ENCODE results near the gene GPR12.

GRCh38 chr13:26742691-26743358 is 17.8 kb downstream of the GPR12 start:
- TF ChIP-seq BCL11A (tag by site-specific recombination; IDR thresholded peaks at IDR 0.05; ENCODE audit: low read depth) (no peak), ZNF302 (tag by site-specific recombination; IDR thresholded peaks at IDR 0.05; ENCODE audit: low read depth) (no peak), ZBTB1 (tag by site-specific recombination; IDR thresholded peaks at IDR 0.05) (no peak), ZBTB49 (tag by site-specific recombination; IDR thresholded peaks at IDR 0.05; ENCODE audit: low read depth) (no peak), ZNF223 (tag by site-specific recombination; IDR thresholded peaks at IDR 0.05) (no peak)
- TF ChIP-seq, protein P1, sequence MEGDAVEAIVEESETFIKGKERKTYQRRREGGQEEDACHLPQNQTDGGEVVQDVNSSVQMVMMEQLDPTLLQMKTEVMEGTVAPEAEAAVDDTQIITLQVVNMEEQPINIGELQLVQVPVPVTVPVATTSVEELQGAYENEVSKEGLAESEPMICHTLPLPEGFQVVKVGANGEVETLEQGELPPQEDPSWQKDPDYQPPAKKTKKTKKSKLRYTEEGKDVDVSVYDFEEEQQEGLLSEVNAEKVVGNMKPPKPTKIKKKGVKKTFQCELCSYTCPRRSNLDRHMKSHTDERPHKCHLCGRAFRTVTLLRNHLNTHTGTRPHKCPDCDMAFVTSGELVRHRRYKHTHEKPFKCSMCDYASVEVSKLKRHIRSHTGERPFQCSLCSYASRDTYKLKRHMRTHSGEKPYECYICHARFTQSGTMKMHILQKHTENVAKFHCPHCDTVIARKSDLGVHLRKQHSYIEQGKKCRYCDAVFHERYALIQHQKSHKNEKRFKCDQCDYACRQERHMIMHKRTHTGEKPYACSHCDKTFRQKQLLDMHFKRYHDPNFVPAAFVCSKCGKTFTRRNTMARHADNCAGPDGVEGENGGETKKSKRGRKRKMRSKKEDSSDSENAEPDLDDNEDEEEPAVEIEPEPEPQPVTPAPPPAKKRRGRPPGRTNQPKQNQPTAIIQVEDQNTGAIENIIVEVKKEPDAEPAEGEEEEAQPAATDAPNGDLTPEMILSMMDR (tag by site-specific recombination; IDR thresholded peaks at IDR 0.05), result no peak

Data from HEK293 (cell line).